ENCODE measurements around the gene RNU6-1. TPM values are rescaled to one million over a fixed set of nuclear protein-coding genes. Genes with fewer than 3 reads are reported as not detected.

RNU6-1 gene
- total RNA-seq, 6 donors from 2014 or later = not detected

DNA sequence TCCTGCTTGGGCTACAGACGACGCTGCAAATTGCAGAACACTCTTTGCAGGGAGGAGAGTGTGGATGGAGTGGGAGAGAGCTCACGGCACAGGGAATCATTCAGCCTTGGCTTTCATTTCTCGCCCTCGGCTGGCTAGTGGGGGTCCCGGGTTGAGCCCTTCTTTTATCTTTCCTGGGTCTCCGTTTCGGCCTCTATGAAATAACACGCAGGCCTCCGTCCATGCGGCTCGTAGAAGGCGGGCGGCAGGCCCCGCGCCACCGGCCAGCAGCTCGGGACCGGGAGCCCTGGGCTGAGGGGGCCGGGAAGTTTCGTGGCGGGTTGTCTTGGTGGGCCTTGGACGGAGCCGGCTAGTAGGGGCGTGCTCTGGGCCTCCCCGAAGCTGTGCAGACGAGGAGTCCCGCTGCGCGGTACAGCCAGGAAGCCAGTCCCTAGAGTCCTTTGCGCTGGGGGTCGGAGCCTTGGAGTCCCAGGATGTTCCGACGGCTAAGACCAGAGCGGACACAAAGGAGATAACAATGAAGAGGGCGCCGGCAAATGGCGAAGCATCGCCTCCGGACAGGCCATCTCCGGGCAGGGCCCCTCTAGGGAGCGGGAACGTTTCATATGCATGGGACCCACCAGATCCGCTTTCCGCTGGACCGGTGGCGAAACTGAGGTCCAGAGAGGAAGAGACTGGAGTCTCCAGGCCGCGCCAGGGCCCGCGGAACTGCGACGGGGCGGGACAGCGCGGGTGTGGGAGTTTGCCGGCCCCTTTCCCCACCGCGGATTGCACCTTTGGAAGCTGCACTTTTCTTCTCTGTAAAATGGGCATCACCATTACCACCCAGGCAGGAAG is 4.3 kb downstream of the RNU6-1 start:
- DNase-seq (peak; percentile 42 to 85), ATAC-seq (ENCODE audit: low FRiP score in 2 of 2) (no peak)
- Histone ChIP-seq H3K4me3 (peak overlapping the region; percentile 12 to 53 (median 39)), H3K27ac (peak overlapping the region in 1 of 4 donors; percentile 10), H3K36me3 (no peaks in the 10 kb centered on the region), H3K4me1 (peaks cover 40 to 57% (median 53%) of the 10 kb centered on the region in 4 donors), H3K27me3 (peaks cover 2 to 53% (median 30%) of the 10 kb centered on the region in 4 donors), H3K9me3 (no peaks in the 10 kb centered on the region)
- WGBS, 2 donors = 3 to 4% methylated on average over 19 to 59 of the region's 59 CpGs
- TF ChIP-seq EP300 (IDR thresholded peaks at IDR 0.05) = no peak
- TF ChIP-seq POLR2AphosphoS5 (IDR thresholded peaks at IDR 0.05) = no peak
- no peak for TF ChIP-seq POLR2A (IDR thresholded peaks at IDR 0.05)
- TF ChIP-seq, protein P1, sequence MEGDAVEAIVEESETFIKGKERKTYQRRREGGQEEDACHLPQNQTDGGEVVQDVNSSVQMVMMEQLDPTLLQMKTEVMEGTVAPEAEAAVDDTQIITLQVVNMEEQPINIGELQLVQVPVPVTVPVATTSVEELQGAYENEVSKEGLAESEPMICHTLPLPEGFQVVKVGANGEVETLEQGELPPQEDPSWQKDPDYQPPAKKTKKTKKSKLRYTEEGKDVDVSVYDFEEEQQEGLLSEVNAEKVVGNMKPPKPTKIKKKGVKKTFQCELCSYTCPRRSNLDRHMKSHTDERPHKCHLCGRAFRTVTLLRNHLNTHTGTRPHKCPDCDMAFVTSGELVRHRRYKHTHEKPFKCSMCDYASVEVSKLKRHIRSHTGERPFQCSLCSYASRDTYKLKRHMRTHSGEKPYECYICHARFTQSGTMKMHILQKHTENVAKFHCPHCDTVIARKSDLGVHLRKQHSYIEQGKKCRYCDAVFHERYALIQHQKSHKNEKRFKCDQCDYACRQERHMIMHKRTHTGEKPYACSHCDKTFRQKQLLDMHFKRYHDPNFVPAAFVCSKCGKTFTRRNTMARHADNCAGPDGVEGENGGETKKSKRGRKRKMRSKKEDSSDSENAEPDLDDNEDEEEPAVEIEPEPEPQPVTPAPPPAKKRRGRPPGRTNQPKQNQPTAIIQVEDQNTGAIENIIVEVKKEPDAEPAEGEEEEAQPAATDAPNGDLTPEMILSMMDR (IDR thresholded peaks at IDR 0.05) = no peak

DNA sequence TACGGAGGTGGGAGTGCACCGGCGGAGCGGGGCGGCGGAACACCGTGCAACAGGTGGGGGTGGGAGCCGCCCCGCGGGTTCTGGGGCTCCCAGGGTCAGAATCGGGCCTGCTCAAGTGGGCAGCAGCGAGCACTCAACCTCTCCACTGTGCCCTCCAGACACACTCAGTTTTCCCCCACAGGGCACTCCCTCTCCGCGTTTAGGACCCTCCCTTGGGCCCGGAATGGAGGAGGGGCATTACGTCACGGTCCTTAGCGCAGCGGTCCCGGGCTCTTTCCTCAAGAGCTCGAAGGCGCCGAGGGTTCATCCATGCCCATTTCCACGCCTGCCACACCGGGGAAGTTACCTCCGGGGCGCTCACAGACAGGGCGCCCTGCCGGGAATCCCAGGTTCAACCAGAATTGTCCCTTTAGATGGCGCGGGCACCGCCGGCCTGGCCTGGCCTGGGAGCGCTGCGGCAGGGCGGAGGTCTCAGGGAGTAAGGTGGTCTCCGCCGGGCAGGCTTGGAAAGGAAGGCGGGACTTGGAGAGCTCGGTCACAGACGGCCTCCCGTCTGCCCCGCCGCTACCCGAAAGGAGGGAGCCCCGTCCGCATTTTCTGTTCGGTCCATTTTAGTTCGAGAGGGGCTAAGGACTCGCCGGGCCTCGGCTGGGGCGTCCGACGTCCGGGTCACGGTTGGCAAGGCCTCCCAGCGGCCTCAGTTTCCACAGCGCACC is 5.1 kb downstream of the RNU6-1 start:
- ATAC-seq (ENCODE audit: low FRiP score in 2 of 2) (no peak), DNase-seq (peak in 1 of 2 donors; percentile 86)
- no peaks in the 10 kb centered on the region for H3K9me3 ChIP-seq
- peaks cover 2 to 61% (median 34%) of the 10 kb centered on the region in 4 donors for H3K27me3 ChIP-seq
- TF ChIP-seq EP300 (IDR thresholded peaks at IDR 0.05) (no peak), POLR2AphosphoS5 (IDR thresholded peaks at IDR 0.05) (no peak), POLR2A (IDR thresholded peaks at IDR 0.05) (no peak)
- TF ChIP-seq, protein P1 (IDR thresholded peaks at IDR 0.05) = no peak
- no peak overlapping the region for H3K27ac ChIP-seq
- H3K4me1 ChIP-seq = peaks cover 40 to 61% (median 54%) of the 10 kb centered on the region in 4 donors
- no peaks in the 10 kb centered on the region for H3K36me3 ChIP-seq
- WGBS, 2 donors = 1 to 2% methylated on average over 15 to 54 of the region's 59 CpGs
- H3K4me3 ChIP-seq = peak overlapping the region; percentile 16 to 53 (median 39)

DNA sequence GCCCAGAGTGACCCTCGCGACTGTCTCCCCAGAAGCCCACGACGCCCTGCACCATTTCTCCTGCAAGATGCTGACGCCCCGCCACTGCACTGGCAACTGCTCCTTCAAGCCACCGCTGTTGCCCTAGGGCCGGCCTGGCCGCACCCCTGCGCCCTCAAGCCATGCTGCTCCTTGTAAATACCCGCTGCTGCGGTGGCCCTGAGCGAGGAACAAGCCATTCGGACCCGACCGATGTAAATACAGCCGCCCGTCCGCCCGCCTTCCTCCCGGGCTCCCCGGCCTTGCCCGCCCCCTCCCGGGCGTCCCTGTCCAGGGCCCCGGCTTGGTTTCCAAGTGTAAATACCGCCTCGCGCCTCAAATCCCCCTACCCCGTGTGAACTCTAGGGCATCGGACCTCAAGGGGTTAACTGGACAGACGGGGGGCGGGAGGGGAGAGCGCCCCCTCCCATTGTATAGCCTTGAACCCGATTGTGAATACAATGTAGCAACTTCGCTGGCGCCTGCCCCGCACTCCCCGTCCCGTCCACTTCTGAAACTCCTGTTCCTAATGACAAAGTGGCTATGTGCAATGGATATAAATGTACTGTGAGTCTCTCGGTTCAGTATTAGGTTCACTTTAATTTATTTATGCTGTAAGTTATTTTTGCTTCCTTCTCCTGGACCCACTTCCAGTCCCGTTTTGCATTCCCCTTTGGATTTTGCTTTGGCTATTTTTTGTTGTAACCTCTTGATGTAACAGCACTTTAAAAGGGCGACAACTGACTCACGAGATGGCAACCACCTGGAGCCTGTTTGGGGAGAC is 5.9 kb downstream of the RNU6-1 start:
- Histone ChIP-seq H3K36me3 (no peaks in the 10 kb centered on the region), H3K27ac (no peak overlapping the region), H3K27me3 (peaks cover 2 to 69% (median 38%) of the 10 kb centered on the region in 4 donors), H3K9me3 (no peaks in the 10 kb centered on the region), H3K4me1 (peaks cover 37 to 61% (median 53%) of the 10 kb centered on the region in 4 donors), H3K4me3 (peak overlapping the region in 3 of 4 donors; percentile 33 to 53 (median 45))
- TF ChIP-seq EP300 (IDR thresholded peaks at IDR 0.05) (no peak), POLR2A (IDR thresholded peaks at IDR 0.05) (no peak)
- TF ChIP-seq, protein P1 (IDR thresholded peaks at IDR 0.05) = peak; percentile 23 to 59 (median 36)
- 2% methylated on average over 9 to 32 of the region's 44 CpGs for WGBS, 2 donors
- ATAC-seq (ENCODE audit: low FRiP score in 2 of 2) (peak; percentile 19 to 37), DNase-seq (peak; percentile 32 to 86)

DNA sequence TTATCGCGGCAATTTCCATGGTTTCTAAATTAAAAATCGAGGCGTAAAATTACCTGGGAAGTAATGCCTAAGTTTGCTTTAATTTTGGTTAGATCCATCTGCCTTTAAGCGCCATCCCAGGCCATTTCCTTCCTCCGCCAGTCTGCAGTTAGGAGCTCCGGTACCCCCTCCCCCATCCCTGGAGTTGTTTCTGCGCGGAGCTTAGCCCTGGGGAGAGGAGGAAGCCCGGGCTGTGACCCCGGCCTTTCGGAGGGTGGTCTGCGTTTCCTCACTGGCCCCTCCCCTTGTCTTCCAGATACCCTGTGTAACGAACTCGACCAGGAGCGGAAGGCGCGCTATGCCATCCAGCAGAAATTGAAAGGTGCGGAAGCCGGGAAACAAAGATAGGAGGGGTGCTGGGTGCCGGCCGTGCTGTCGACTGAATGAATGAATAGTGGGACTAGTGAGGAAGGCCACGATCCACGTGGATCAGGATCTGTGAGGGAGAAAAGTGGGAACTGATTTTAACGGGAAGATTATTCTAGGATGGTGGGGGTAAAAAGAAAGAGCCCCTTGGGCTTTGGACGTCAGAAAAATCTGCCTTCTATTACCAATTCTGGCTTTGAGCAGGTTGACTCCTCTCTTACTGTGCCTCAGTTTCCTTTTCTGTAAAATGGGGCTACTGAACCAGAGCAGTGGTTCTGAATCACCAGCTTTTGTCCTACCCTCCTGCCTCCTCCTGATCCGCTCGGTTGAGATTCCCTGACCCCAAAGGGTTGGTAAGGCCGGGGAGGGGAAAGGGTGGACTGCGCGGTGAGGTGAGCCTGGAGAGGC is 6.7 kb downstream of the RNU6-1 start:
- no peak for TF ChIP-seq EP300 (IDR thresholded peaks at IDR 0.05)
- TF ChIP-seq, protein P1 (IDR thresholded peaks at IDR 0.05) = no peak
- Histone ChIP-seq H3K27me3 (peaks cover 3 to 77% (median 45%) of the 10 kb centered on the region in 4 donors), H3K4me1 (peaks cover 40 to 62% (median 54%) of the 10 kb centered on the region in 4 donors), H3K9me3 (no peaks in the 10 kb centered on the region), H3K27ac (no peak overlapping the region), H3K4me3 (peak overlapping the region in 3 of 4 donors; percentile 33 to 53 (median 45)), H3K36me3 (no peaks in the 10 kb centered on the region)
- ATAC-seq (ENCODE audit: low FRiP score in 2 of 2) (no peak), DNase-seq (no peak)
- 7 to 9% methylated on average over 30 to 32 of the region's 32 CpGs for WGBS, 2 donors

Data from upper lobe of left lung (tissue), 6 donors.